SKM-1 treated with dmso at 0.1 percent for 144 hours (cell line): ENCODE data around the gene NAALADL2.
"Not testable (repeated sequence)": the region's sequence is repeated elsewhere in the genome, so short reads cannot be mapped to it uniquely, and the experiment has no call there.

ENCODE experiments used
- DNase-seq: peaks from one replicate; lab custom pipeline; 2025; ENCODE audit not compliant: unreplicated experiment; lab: John Stamatoyannopoulos, UW

Gene NAALADL2

GRCh38 chr3:175346573-175347356 lies 487.6 kb downstream of the NAALADL2 start:
- no peak for DNase-seq

- DNase-seq, result no peak
Observed at GRCh38 chr3:175349168-175349567, 490.0 kb downstream of the NAALADL2 start.

GRCh38 chr3:175355801-175356335 lies 496.7 kb downstream of the NAALADL2 start:
- no peak for DNase-seq

GRCh38 chr3:175356899-175357324 lies 497.8 kb downstream of the NAALADL2 start:
- no peak for DNase-seq

GRCh38 chr3:175357758-175358157 lies 498.6 kb downstream of the NAALADL2 start:
- DNase-seq, result no peak

- DNase-seq, result no peak
Observed at GRCh38 chr3:175358935-175359334, 499.8 kb downstream of the NAALADL2 start.

GRCh38 chr3:175370426-175370825 lies 511.3 kb downstream of the NAALADL2 start:
- not testable (repeated sequence) for DNase-seq

- not testable (repeated sequence) for DNase-seq
Observed at GRCh38 chr3:175371187-175371586, 512.1 kb downstream of the NAALADL2 start.

- DNase-seq, result no peak
Observed at GRCh38 chr3:175374705-175375104, 515.6 kb downstream of the NAALADL2 start.

- DNase-seq, result no peak
Observed at GRCh38 chr3:175378348-175378747, 519.2 kb downstream of the NAALADL2 start.

GRCh38 chr3:175381685-175382084 lies 522.6 kb downstream of the NAALADL2 start:
- DNase-seq, result no peak

- no peak for DNase-seq
Observed at GRCh38 chr3:175383371-175383770, 524.2 kb downstream of the NAALADL2 start.

- DNase-seq, result no peak
Observed at GRCh38 chr3:175383813-175384212, 524.7 kb downstream of the NAALADL2 start.

- DNase-seq, result no peak
Observed at GRCh38 chr3:175384569-175384968, 525.4 kb downstream of the NAALADL2 start.

- DNase-seq, result no peak
Observed at GRCh38 chr3:175386630-175387029, 527.5 kb downstream of the NAALADL2 start.

GRCh38 chr3:175389560-175389959 lies 530.4 kb downstream of the NAALADL2 start:
- no peak for DNase-seq

- no peak for DNase-seq
Observed at GRCh38 chr3:175391601-175392000, 532.5 kb downstream of the NAALADL2 start.

- no peak for DNase-seq
Observed at GRCh38 chr3:175392653-175393052, 533.5 kb downstream of the NAALADL2 start.

- DNase-seq, result no peak
Observed at GRCh38 chr3:175397372-175397771, 538.2 kb downstream of the NAALADL2 start.

GRCh38 chr3:175398676-175399075 lies 539.5 kb downstream of the NAALADL2 start:
- DNase-seq, result no peak

GRCh38 chr3:175399156-175399840 lies 540.2 kb downstream of the NAALADL2 start:
- no peak for DNase-seq

GRCh38 chr3:175404027-175404426 lies 544.9 kb downstream of the NAALADL2 start:
- no peak for DNase-seq
